ENCODE results near the gene RAB11FIP4. TPM values are rescaled to one million over a fixed set of nuclear protein-coding genes. Genes with fewer than 3 reads are reported as not detected.
A peak's percentile ranks its signal among the peaks of the same experiment; 100 is the strongest.

RAB11FIP4 gene
- total RNA-seq, 1 experiment from 2014 or later, result 54.9 TPM

DNA sequence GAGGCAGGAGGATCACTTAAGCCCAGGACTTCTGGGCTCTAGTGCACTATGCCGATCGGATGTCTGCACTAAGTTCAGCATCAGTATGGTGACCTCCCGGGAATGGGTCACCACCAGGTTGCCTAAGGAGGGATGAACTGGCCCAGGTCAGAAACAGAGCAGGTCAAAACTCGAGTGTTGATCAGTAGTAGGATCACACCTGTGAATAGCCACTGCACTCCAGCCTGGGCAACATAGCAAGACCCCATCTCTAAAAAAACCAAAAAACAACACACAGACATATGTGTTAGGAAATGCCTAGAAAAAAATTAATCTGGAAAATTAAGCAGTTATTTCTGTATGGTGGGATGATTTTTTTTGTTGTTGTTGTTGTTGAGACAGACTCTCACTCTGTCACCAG lies 127.0 kb downstream of the RAB11FIP4 start:
- peaks cover 11% of the 10 kb centered on the region; the same call in 1 of the 2 replicates for H3K4me1 Mint-ChIP-seq
- peak; percentile 63; the same call in 1 of the 2 replicates for TF ChIP-seq ZNF121 (CRISPR knock-in tag; IDR thresholded peaks at IDR 0.05)
- no peak for TF ChIP-seq ATF1 (CRISPR knock-in tag; IDR thresholded peaks at IDR 0.05)
- no peak for TF ChIP-seq FOXP1 (CRISPR knock-in tag; IDR thresholded peaks at IDR 0.05; ENCODE audit: borderline replicate concordance)
- no peaks in the 10 kb centered on the region for H3K27me3 Mint-ChIP-seq (ENCODE audit: low read depth)
- peaks cover 39% of the 10 kb centered on the region for H3K36me3 Mint-ChIP-seq
- no peak overlapping the region for H3K4me3 Mint-ChIP-seq
- ChIA-PET CTCF (interaction anchor here (1.1 to 1.9 kb wide), 5 partner anchors 16 to 324 kb away, joined by 3 to 50 read pairs (median 16); no protein-coding TSS in a partner anchor), POLR2A (no interaction called here)
- DNase-seq (ENCODE audit: low spot score), result no peak
- H3K9me3 Mint-ChIP-seq, result peaks cover 2% of the 10 kb centered on the region; the same call in 1 of the 2 replicates
- ATAC-seq, result no peak
- no peak overlapping the region for H3K27ac Mint-ChIP-seq

- H3K4me1 Mint-ChIP-seq, result peaks cover 8% of the 10 kb centered on the region; the same call in 1 of the 2 replicates
- no peak overlapping the region for H3K4me3 Mint-ChIP-seq
- H3K9me3 Mint-ChIP-seq, result peaks cover 12% of the 10 kb centered on the region; the same call in 1 of the 2 replicates
- ATAC-seq (no peak), DNase-seq (ENCODE audit: low spot score) (no peak)
- peaks cover 52% of the 10 kb centered on the region for H3K36me3 Mint-ChIP-seq
- ChIA-PET POLR2A (interaction anchor here (0.6 kb wide), 1 partner anchor 14 kb away, joined by 3 read pairs; no protein-coding TSS in a partner anchor), CTCF (interaction anchor here (0.6 to 5.7 kb wide), 8 partner anchors 12 to 777 kb away, joined by 3 to 49 read pairs (median 4); no protein-coding TSS in a partner anchor)
- no peak overlapping the region for H3K27ac Mint-ChIP-seq
- no peaks in the 10 kb centered on the region for H3K27me3 Mint-ChIP-seq (ENCODE audit: low read depth)
- no peak for TF ChIP-seq ELF4 (CRISPR knock-in tag; IDR thresholded peaks at IDR 0.05; ENCODE audit: low read depth)
- no peak for TF ChIP-seq ZNF512 (CRISPR knock-in tag; IDR thresholded peaks at IDR 0.05; ENCODE audit: borderline replicate concordance)
- no peak for TF ChIP-seq ZNF121 (CRISPR knock-in tag; IDR thresholded peaks at IDR 0.05)
- TF ChIP-seq E2F1 (CRISPR knock-in tag; IDR thresholded peaks at IDR 0.05), result no peak
- TF ChIP-seq, protein P1, sequence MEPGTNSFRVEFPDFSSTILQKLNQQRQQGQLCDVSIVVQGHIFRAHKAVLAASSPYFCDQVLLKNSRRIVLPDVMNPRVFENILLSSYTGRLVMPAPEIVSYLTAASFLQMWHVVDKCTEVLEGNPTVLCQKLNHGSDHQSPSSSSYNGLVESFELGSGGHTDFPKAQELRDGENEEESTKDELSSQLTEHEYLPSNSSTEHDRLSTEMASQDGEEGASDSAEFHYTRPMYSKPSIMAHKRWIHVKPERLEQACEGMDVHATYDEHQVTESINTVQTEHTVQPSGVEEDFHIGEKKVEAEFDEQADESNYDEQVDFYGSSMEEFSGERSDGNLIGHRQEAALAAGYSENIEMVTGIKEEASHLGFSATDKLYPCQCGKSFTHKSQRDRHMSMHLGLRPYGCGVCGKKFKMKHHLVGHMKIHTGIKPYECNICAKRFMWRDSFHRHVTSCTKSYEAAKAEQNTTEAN (CRISPR knock-in tag; IDR thresholded peaks at IDR 0.05), result no peak
- TF ChIP-seq ZNF671 (CRISPR knock-in tag; IDR thresholded peaks at IDR 0.05), result no peak
- TF ChIP-seq CBFB (CRISPR knock-in tag; IDR thresholded peaks at IDR 0.05; ENCODE audit: low read depth), result no peak
- no peak for TF ChIP-seq PRRX2 (CRISPR knock-in tag; IDR thresholded peaks at IDR 0.05)
- TF ChIP-seq TEAD4 (CRISPR knock-in tag; IDR thresholded peaks at IDR 0.05), result no peak
- TF ChIP-seq IRF1 (CRISPR knock-in tag; IDR thresholded peaks at IDR 0.05), result no peak
- TF ChIP-seq NR2C2 (CRISPR knock-in tag; IDR thresholded peaks at IDR 0.05), result no peak
- TF ChIP-seq, protein P2, sequence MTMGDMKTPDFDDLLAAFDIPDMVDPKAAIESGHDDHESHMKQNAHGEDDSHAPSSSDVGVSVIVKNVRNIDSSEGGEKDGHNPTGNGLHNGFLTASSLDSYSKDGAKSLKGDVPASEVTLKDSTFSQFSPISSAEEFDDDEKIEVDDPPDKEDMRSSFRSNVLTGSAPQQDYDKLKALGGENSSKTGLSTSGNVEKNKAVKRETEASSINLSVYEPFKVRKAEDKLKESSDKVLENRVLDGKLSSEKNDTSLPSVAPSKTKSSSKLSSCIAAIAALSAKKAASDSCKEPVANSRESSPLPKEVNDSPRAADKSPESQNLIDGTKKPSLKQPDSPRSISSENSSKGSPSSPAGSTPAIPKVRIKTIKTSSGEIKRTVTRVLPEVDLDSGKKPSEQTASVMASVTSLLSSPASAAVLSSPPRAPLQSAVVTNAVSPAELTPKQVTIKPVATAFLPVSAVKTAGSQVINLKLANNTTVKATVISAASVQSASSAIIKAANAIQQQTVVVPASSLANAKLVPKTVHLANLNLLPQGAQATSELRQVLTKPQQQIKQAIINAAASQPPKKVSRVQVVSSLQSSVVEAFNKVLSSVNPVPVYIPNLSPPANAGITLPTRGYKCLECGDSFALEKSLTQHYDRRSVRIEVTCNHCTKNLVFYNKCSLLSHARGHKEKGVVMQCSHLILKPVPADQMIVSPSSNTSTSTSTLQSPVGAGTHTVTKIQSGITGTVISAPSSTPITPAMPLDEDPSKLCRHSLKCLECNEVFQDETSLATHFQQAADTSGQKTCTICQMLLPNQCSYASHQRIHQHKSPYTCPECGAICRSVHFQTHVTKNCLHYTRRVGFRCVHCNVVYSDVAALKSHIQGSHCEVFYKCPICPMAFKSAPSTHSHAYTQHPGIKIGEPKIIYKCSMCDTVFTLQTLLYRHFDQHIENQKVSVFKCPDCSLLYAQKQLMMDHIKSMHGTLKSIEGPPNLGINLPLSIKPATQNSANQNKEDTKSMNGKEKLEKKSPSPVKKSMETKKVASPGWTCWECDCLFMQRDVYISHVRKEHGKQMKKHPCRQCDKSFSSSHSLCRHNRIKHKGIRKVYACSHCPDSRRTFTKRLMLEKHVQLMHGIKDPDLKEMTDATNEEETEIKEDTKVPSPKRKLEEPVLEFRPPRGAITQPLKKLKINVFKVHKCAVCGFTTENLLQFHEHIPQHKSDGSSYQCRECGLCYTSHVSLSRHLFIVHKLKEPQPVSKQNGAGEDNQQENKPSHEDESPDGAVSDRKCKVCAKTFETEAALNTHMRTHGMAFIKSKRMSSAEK (CRISPR knock-in tag; IDR thresholded peaks at IDR 0.05; ENCODE audit: borderline replicate concordance), result no peak
- TF ChIP-seq, protein P3, sequence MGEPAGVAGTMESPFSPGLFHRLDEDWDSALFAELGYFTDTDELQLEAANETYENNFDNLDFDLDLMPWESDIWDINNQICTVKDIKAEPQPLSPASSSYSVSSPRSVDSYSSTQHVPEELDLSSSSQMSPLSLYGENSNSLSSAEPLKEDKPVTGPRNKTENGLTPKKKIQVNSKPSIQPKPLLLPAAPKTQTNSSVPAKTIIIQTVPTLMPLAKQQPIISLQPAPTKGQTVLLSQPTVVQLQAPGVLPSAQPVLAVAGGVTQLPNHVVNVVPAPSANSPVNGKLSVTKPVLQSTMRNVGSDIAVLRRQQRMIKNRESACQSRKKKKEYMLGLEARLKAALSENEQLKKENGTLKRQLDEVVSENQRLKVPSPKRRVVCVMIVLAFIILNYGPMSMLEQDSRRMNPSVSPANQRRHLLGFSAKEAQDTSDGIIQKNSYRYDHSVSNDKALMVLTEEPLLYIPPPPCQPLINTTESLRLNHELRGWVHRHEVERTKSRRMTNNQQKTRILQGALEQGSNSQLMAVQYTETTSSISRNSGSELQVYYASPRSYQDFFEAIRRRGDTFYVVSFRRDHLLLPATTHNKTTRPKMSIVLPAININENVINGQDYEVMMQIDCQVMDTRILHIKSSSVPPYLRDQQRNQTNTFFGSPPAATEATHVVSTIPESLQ (CRISPR knock-in tag; IDR thresholded peaks at IDR 0.05), result no peak
- TF ChIP-seq GABPB1 (CRISPR knock-in tag; IDR thresholded peaks at IDR 0.05), result no peak
- TF ChIP-seq, protein P4, sequence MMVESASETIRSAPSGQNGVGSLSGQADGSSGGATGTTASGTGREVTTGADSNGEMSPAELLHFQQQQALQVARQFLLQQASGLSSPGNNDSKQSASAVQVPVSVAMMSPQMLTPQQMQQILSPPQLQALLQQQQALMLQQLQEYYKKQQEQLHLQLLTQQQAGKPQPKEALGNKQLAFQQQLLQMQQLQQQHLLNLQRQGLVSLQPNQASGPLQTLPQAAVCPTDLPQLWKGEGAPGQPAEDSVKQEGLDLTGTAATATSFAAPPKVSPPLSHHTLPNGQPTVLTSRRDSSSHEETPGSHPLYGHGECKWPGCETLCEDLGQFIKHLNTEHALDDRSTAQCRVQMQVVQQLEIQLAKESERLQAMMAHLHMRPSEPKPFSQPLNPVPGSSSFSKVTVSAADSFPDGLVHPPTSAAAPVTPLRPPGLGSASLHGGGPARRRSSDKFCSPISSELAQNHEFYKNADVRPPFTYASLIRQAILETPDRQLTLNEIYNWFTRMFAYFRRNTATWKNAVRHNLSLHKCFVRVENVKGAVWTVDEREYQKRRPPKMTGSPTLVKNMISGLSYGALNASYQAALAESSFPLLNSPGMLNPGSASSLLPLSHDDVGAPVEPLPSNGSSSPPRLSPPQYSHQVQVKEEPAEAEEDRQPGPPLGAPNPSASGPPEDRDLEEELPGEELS (CRISPR knock-in tag; IDR thresholded peaks at IDR 0.05), result no peak
Measured at GRCh38 chr17:31521632-31522283, 130.3 kb downstream of the RAB11FIP4 start.

All from WTC11 (cell line).